HG02938 (cell line): ENCODE measurements around the gene PRRC2B.
"Not testable (repeated sequence)": the region's sequence is repeated elsewhere in the genome, so short reads cannot be mapped to it uniquely, and the experiment has no call there.

ENCODE experiments used
- ATAC-seq: cut with Tn5 transposase; IDR thresholded peaks from one replicate; pipeline ENCODE4 v1.9.1; 2021; ENCODE audit warnings: mild to moderate bottlenecking, moderate library complexity; ENCODE audit not compliant: unreplicated experiment

PRRC2B gene

DNA sequence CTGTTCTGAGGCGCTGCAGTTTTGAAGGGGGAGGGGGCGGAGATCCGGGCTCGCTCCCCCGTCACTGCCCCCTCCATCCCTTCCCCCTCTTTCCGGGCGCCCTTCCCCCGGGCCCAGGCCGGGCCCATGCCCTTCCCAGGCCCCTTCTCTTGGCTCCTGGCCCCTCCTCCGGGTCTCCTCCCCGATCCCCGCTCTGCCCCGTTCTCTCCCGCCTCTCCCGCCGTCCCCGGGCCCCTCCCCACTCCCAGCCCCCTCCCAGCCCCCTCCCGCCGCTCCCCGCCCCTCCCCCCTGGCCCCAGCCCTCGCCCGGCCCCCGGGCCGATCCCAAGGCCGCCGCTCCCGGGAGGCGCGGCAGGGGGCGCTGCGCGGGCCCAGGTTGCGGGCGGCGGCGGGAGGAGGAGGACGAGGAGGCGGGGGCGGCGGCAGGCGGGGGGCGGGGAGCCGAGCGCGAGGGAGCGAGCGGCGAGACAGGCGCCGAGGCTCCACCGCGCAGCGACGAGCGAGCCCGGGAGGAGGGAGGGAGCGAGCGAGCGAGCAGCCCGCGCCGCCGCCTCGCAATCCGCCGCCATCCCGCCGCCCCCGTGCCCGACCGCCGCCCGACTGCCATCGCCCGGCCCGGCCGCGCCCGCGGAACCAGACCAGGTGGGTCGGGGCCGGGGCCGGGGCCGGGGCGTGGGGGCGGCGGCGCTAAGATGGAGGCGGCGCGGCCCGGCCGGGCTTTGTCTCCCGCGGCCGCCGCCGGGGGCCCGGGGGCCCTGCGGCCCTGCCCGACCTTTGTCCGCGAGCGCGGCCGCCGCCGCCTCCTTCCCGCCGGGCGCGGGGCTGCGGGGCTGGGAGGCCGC, at the start of gene PRRC2B:
TSS of gene PRRC2B (plus strand) at position 465 of the 842 bp plus-strand sequence. CDS start 36,059 bp downstream, outside the sequence.
- ATAC-seq = peak; percentile 42

DNA sequence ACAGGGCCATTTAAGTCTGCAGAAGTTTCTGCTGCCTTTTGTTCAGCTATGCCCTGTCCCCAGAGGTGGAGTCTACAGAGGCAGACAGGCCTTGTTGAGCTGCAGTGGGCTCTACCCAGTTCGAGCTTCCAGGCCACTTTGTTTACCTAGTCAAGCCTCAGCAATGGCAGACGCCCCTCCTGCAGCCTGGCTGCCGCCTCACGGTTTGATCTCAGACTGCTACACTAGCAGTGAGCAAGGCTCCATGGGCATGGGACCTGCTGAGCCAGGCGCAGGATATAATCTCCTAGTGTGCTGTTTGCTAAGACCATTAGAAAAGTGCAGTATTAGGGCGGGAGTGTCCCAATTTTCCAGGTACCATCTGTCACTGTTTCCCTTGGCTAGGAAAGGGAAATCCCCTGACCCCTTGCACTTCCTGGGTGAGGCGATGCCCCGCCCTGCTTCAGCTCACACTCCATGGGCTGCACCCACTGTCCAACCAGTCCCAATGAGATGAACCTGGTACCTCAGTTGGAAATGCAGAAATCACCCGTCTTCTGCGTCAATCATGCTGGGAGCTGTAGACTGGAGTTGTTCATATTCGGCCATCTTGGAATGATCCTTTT, 48.9 kb upstream of the PRRC2B start:
- ATAC-seq = not testable (repeated sequence)

DNA sequence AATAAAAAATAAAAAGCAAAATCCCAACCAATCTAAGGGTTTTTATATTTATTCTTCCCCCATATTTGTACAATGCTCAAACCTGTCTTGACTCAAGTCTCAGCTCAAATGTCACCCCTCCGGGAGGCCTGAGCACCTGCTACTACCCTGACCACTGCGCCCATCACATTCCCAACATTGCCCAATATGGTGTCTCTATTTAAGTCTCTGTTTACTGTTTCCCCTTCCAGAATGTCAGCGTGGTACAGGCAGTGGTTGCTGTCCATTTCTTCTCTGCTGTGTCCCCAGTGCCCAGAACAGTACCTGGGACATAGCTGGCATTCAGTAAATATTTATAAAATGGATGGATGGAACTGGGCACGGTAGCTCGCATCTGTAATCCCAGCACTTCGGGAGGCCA, 47.3 kb upstream of the PRRC2B start:
- no peak for ATAC-seq

DNA sequence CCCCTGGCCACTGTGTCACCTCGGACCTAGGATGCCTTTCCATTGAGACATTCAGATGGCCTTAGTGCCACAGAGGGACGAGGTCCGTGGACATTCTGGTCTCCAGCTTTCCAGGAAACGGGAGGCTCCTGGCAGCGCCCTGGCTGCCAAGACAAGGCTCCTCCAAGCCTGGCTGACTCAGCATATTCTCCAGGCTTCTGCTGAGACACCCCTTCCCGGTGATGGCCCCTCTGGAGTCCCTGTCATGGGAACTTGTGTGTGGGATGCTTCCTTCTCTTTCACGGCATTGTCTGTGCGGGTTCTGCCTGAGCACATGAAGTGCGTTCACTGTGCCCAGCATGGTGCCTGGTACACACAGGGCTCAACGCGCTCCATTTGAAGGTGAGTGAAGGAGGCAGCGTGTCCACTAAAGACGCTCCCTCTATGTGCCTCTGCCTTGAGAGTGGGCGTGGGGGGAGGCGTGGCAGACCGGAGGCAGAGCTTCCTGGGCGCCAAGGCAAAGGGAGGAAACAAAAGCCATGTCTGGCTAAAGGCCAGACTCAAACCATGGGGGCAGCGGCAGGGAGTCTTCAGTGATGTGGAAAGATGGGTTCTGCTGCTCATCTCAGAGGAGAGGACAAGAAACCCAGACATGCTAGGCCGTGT, 46.4 kb upstream of the PRRC2B start:
- ATAC-seq = no peak

DNA sequence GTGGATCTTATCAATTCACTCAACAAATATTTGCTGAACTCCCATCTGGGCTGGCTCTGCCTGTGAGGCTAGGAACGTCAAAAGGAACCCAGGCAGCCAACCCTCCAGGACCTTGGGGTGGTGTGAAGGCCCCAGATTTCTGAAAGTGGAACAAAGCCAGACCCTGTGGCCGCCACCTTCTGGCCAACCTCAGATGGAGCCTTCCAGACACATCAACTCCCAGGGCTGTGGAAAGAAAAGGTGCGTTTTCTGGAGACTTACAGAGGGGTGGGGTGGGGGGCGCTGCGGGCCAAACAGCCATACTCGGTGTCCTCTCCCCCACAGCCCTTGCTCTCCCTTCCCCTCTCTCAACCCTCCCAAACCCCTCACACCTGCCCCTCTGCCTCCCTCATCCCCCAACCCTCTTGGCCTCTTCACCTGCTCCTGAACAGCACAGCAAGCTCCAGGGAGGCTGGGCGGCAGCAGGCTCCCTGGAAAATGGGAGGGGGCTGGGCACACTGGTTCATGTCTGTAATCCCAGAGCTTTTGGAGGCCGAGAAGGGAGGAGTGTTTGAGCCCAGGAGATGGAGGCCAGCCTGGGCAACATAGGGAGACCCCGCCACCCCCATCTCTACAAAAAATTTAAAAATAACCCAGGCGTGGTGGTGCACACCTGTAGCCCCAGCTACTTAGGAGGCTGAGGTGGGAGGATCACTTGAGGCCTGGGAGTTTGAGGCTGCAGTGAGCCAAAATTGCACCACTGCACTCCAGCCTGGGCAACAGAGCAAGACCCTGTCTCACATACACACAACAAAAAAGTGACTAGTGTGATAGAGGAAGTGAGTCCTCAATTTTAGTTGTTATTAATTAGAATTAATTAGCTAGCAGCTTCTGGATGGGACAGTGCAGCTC, 45.0 kb upstream of the PRRC2B start:
- no peak for ATAC-seq

DNA sequence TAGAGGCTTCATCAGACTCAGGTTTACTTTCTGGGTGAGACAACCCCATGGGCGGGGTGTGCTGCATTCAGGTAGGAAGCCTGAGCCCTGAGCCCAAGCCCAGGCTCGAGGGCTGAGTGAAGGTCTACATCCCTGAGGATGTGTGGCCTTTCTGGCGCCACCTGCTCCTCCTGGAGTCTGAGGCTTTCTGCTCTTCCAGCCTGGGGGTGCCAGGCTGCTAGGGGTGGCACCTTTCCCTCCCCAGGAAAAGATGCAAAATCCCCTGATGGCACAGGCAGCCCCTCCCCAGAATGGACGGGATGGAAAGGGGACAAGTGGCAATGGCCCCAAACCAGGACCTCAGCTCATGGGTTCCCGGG, 44.4 kb upstream of the PRRC2B start:
- ATAC-seq = no peak

DNA sequence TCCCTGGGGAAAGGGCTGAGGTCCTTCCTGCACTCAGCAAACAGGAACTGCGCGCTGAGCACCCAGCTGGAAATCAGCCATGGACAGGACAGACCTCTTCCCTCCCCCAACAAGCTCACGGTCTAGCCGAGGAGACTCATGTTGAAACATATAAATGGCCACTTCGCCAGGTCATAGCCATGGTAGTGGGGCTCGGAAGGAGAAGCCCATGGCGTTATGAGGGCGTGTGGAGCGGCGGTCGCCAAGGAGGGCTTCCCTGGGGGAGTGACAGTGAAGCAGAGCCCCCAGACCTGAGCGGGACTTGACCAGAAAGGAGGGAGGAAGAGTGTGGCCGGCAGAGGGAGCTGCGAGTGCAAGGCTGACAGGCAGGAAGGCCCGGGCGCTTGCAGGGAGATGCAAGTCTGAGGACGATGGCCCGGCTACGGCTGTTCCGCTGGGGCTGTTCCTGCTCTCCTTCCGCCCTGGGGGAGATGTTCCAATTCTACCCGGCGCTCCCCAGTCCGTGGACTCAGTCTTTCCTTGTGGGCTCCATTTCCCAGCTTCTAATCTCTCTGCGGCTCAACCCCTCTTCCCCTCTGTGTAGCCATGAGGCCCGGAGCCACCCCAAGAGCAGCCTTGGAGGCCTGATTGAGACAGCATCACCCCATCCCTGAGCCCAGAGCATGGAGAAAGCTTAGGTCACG, 43.9 kb upstream of the PRRC2B start:
- ATAC-seq = no peak

DNA sequence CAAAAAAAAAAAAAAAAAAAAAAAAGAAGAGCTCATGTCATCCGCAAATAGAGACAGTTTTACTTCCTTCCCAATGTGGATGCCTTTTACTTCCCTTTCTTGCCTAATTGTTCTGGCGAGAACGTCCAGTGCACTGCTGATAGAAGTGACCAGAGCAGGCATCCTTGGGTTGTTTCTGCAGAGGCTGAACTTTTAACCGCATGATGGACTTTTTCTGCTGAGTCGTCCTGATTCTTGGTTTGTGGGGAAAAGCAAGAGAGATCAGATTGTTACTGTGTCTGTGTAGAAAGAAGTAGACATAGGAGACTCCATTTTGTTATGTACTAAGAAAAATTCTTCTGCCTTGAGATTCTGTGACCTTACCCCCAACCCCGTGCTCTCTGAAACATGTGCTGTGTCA, 37.4 kb upstream of the PRRC2B start:
- not testable (repeated sequence) for ATAC-seq

DNA sequence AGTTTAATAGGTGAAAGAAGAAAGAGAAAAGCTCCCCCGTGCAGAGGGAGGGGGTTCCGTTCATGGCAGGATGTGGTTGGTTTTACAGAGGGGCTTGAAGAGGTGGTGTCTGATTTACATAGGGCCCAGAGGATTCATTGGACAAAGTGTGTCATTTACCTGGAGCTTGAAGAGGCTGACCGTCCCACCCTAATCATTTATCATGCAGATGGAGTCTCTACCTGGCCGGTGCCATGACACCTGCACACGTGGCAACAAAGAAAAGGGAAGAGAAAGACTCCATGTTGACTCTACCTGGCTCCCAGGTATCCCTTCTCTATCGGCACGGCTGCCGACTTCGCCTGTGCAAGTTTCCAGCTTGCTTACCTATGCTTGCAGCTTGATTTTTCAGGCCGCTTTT, 35.3 kb upstream of the PRRC2B start:
- ATAC-seq = no peak

DNA sequence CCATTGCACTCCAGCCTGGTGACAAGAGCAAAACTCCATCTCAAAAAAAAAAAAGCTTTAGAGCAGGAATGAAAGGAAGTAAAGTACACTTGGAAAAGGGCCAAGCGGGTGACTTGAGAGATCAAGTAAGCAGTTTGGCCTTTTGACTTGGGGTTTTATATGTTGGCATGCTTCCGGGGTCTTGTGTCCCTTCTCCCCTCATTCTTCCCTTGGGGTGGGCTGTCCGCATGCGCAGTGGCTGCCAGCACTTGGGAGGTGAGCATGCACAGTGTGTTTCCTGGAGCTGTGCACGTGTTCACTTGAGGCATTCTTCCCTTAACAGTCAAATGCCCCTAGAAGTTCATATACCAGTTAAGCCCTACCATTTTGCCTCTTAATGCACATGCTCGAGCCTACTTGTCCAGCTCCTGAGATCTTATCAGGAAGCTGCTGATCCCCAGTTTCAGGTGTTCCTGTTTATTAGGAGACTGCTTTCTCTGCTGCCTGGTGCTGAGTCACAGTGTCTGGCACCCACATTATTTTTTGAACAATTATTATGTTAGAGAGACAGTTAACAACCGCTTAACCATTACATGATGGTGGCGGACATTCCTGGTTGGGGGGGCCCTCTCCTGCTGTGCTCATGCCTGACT, 32.6 kb upstream of the PRRC2B start:
- no peak for ATAC-seq

DNA sequence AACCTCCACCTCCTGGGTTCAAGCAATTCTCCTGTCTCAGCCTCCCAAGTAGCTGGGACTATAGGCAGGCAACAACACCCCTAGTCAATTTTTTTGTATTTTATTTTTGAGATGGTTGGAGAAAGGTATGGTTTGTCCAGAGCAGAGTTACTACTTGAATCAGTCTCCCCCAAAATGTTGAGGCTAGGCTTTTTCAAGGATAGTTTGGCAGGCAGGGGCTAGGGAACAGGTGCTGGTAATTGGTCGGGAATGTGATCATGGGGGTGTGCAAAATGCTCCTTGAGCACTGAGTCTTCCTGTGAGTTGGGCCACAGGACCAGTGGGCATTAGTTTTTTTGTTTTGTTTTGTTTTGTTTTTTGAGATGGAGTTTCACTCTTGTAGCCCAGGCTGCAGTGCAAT, 28.3 kb upstream of the PRRC2B start:
- ATAC-seq = no peak

DNA sequence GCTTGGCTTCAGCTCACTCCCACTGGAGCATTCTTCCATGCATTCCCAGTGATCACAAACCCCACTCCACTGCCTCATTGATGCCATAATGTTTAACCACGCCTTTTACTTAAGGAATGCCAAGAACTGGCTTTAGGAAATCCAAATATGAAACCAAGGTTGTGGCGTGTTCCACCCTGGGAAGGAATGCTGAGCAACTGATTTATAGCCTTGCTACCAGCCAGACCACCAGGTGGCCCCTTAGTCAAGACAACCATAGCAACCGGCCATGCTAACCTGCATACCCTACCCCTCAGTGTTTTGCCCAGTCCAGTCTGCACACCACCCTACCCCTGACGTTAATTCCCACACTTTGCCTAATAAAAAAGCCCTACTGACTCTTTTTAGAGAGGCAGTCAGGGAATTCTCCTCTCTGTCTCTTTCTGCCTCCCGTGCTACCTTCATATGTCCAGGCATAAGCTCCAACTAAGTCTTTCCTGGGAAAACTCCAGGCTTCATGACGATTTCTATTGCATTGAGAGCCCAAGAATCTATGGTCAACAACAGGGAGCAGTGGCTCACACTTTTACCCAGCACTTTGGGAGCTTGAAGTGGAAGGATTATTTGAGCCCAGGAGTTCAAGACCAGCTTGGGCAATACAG, 27.0 kb upstream of the PRRC2B start:
- ATAC-seq = no peak

DNA sequence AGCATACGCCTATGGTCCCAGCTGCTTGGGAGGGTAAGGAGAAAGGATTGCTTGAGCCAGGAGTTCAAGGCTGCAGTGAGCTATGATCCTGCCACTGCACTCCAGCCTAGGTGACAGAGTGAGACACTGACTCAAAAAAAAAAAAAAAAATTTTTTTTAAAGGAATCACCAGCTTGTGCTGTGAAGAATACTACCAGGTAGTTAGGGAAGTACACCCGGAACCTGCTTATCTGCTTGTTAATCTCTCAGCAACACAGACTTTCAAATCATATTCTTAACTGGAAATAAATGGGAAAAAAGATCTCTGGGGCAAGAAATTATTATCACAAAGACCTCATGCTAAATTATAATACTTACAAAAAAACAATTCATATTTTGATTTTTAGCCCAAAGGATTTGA, 26.4 kb upstream of the PRRC2B start:
- no peak for ATAC-seq

DNA sequence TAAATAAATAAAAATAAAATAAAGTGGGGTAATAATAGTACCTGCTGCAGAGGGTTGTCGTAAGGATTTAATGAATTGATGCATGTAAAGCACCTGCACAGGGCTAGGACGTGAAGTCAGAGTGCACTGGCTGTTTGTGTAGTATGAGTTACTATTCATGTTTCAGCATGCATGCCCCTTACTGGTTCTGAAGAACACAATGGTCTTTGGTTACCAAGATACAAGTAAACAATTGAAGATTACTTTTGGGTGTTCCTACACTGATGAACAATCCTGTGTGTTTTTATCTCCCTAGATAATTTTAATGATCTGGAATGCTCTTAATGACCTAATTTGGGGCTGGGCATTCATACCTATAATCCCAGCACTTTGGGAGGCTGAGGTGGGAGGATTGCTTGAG, 23.2 kb upstream of the PRRC2B start:
- no peak for ATAC-seq

DNA sequence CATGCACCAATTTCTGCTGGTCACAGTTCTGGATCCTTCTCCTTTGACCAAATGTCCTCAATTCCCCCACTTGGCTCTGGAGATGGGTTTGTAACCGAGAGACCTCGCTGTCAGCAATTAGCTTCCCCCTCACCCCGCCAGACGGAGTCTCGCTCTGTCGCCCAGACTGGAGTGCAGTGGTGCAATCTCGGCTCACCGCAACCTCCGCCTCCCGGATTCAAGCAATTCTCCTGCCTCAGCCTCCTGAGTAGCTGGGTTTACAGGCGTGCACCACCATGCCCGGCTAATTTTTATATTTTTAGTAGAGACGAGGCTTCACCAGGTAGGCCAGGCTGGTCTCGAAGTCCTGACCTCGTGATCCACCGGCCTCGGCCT, 21.3 kb upstream of the PRRC2B start:
- ATAC-seq = not testable (repeated sequence)

DNA sequence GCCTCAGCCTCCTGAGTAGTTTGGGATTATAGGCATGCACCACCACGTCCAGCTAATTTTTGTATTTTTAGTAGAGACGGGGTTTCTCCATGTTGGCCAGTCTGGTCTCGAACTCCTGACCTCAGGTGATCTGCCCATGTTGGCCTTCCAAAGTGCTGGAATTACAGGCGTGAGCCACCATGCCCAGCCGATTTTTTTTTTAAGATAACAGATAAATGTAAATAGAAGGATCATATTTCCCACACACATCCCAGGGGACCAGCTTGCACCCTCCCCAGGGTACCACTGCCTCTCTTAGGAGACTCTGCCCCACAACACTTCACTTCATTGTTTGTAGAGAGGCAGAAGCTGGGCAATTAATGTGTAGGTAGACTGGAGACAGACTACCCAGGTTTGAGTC, 19.2 kb upstream of the PRRC2B start:
- not testable (repeated sequence) for ATAC-seq

DNA sequence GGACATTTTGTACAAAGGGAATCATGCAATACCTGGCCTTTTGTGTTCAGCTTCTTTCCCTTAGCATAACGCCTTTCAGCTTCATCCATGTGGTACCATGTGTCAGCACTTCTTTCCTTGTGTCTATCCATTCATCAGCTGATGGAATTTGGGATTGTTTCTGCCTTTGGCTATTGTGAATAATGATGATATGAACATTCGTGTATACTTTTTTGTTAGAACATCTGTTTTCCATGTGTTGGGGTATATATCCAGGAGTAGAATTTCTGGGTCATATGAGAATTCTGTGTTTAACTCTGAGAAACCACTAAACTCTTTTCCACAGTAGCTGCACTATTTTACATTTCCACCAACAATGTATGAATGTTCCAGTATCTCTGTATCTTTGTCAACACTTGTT, 14.8 kb upstream of the PRRC2B start:
- no peak for ATAC-seq

DNA sequence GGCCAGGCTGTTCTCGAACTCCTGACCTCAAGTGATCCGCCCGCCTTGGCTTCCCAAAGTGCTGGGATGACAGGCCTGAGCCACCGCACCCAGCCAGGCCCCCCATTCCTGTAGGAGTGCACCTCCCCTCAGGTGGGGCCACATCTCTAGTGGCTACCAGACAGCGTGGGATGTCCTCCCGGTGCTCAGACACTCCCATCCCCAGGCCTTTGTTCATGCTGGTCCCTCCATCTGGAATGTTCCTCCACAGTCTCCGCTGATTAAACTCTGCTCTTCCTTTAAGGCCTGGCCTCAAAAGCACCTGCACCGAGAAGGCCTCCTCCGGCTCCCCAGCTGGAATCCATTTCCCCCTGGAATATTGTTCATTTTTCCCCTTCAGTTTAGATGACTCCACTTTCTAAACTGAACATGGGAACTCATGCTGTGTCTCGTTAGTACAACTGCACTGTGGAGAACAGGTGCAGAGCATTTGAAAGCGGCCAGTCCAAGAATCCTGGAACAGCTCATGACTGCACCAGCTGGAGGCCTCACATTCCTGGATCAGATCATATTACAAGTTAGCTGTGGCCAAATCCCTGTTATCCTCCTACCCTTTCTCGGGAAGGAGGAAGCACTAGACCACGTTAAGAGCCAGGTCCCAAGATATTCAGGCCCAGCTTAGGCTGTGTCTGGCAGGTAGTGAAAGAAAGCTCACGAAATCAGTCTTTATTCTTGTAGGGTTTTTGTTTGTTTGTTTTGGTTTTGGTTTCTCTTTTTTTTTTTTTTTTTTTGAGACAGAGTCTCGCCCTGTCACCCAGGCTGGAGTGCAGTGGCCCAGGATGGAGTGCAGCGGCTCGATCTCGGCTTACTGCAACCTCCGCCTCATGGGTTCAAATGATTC, 10.8 kb upstream of the PRRC2B start:
- ATAC-seq = no peak

DNA sequence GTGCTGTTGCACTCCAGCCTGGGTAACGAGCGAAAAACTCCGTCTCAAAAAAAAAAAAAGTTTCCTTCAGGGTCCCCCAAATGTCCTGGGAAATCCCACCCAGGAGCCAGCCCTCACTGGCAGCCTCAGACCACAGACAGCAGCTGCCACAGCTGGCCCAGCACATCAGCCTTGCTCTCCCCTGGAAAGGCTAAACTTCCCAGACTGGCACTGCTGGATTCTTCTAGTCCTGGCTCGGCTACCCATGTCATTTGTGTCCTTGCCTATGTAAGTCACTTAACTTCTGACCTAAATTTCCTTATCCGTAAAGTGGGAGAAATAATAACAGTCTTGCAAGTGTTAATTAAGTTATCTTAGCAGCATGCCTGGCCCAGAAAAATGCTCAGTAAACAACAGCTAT, 8.6 kb upstream of the PRRC2B start:
- no peak for ATAC-seq
